ENCODE data around the gene NAA25.

Gene NAA25

GRCh38 chr12:112131686-112132085 is 23.1 kb upstream of the NAA25 start:
- no peaks in the 10 kb centered on the region for H3K9me3 ChIP-seq (ENCODE audit: control insufficient read depth in 2 of 2, low read length in 2 of 2)
- H3K27me3 ChIP-seq (ENCODE audit: control insufficient read depth in 1 of 2, insufficient read depth in 2 of 2, low read length in 2 of 2) = no peaks in the 10 kb centered on the region
- H3K27ac ChIP-seq (ENCODE audit: low read length) = no peak overlapping the region
- peaks cover 22% of the 10 kb centered on the region for H3K4me1 ChIP-seq (ENCODE audit: control insufficient read depth, insufficient read depth, low read length)
- no peak overlapping the region for H3K9ac ChIP-seq (ENCODE audit: low read length in 2 of 2)
- no peak overlapping the region for H3K4me3 ChIP-seq (ENCODE audit: low read length in 2 of 2)
- H3K36me3 ChIP-seq (ENCODE audit: control insufficient read depth in 2 of 2, insufficient read depth in 2 of 2, low read length in 2 of 2) = peaks cover 12 to 15% of the 10 kb centered on the region in 2 donors

- H3K9ac ChIP-seq (ENCODE audit: low read length in 2 of 2) = peak overlapping the region in 1 of 2 donors; percentile 44
- H3K4me3 ChIP-seq (ENCODE audit: low read length in 2 of 2) = peak overlapping the region in 1 of 2 donors; percentile 33
Measured at GRCh38 chr12:112130441-112130998, 21.9 kb upstream of the NAA25 start.

GRCh38 chr12:112126911-112127310 is 18.3 kb upstream of the NAA25 start:
- H3K4me1 ChIP-seq (ENCODE audit: control insufficient read depth, insufficient read depth, low read length) = peaks cover 38% of the 10 kb centered on the region
- no peak overlapping the region for H3K27ac ChIP-seq (ENCODE audit: low read length)

More at GRCh38 chr12:112130441-112130998, 21.9 kb upstream of the NAA25 start:
- Histone ChIP-seq H3K9me3 (ENCODE audit: control insufficient read depth in 2 of 2, low read length in 2 of 2) (no peaks in the 10 kb centered on the region), H3K27me3 (ENCODE audit: control insufficient read depth in 1 of 2, insufficient read depth in 2 of 2, low read length in 2 of 2) (no peaks in the 10 kb centered on the region), H3K27ac (ENCODE audit: low read length) (no peak overlapping the region), H3K4me1 (ENCODE audit: control insufficient read depth, insufficient read depth, low read length) (peaks cover 30% of the 10 kb centered on the region), H3K36me3 (ENCODE audit: control insufficient read depth in 2 of 2, insufficient read depth in 2 of 2, low read length in 2 of 2) (peaks cover 8 to 10% of the 10 kb centered on the region in 2 donors)

GRCh38 chr12:112126000-112126438 is 17.4 kb upstream of the NAA25 start:
- no peaks in the 10 kb centered on the region for H3K36me3 ChIP-seq (ENCODE audit: control insufficient read depth in 2 of 2, insufficient read depth in 2 of 2, low read length in 2 of 2)
- H3K9ac ChIP-seq (ENCODE audit: low read length in 2 of 2) = peak overlapping the region; percentile 90 to 94
- H3K4me1 ChIP-seq (ENCODE audit: control insufficient read depth, insufficient read depth, low read length) = peaks cover 43% of the 10 kb centered on the region
- peak overlapping the region; percentile 90 for H3K27ac ChIP-seq (ENCODE audit: low read length)
- H3K27me3 ChIP-seq (ENCODE audit: control insufficient read depth in 1 of 2, insufficient read depth in 2 of 2, low read length in 2 of 2) = no peaks in the 10 kb centered on the region
- no peaks in the 10 kb centered on the region for H3K9me3 ChIP-seq (ENCODE audit: control insufficient read depth in 2 of 2, low read length in 2 of 2)
- peak overlapping the region; percentile 92 to 96 for H3K4me3 ChIP-seq (ENCODE audit: low read length in 2 of 2)

More at GRCh38 chr12:112126911-112127310, 18.3 kb upstream of the NAA25 start:
- Histone ChIP-seq H3K4me3 (ENCODE audit: low read length in 2 of 2) (peak overlapping the region; percentile 92 to 96), H3K9me3 (ENCODE audit: control insufficient read depth in 2 of 2, low read length in 2 of 2) (no peaks in the 10 kb centered on the region), H3K9ac (ENCODE audit: low read length in 2 of 2) (peak overlapping the region in 1 of 2 donors; percentile 94), H3K36me3 (ENCODE audit: control insufficient read depth in 2 of 2, insufficient read depth in 2 of 2, low read length in 2 of 2) (no peaks in the 10 kb centered on the region), H3K27me3 (ENCODE audit: control insufficient read depth in 1 of 2, insufficient read depth in 2 of 2, low read length in 2 of 2) (no peaks in the 10 kb centered on the region)

GRCh38 chr12:112125250-112125999 is 16.8 kb upstream of the NAA25 start, which contains the start of gene TRAFD1:
Gene TRAFD1 (plus strand): TSS chr12:112125560. CDS start chr12:112130523, 4,963 bp downstream.
- peak within 1 kb of the TSS; percentile 90 to 94 for H3K9ac ChIP-seq (ENCODE audit: low read length in 2 of 2)
- H3K9me3 ChIP-seq (ENCODE audit: control insufficient read depth in 2 of 2, low read length in 2 of 2) = no peaks in the 10 kb centered on the region
- peak within 1 kb of the TSS; percentile 90 for H3K27ac ChIP-seq (ENCODE audit: low read length)
- no peaks in the 10 kb centered on the region for H3K36me3 ChIP-seq (ENCODE audit: control insufficient read depth in 2 of 2, insufficient read depth in 2 of 2, low read length in 2 of 2)
- peaks cover 43% of the 10 kb centered on the region for H3K4me1 ChIP-seq (ENCODE audit: control insufficient read depth, insufficient read depth, low read length)
- H3K4me3 ChIP-seq (ENCODE audit: low read length in 2 of 2) = peak within 1 kb of the TSS; percentile 92 to 96
- no peaks in the 10 kb centered on the region for H3K27me3 ChIP-seq (ENCODE audit: control insufficient read depth in 1 of 2, insufficient read depth in 2 of 2, low read length in 2 of 2)

GRCh38 chr12:112124918-112125249 is 16.3 kb upstream of the NAA25 start:
- peak overlapping the region; percentile 40 to 92 for H3K4me3 ChIP-seq (ENCODE audit: low read length in 2 of 2)
- H3K27ac ChIP-seq (ENCODE audit: low read length) = peak overlapping the region; percentile 90
- H3K9ac ChIP-seq (ENCODE audit: low read length in 2 of 2) = no peak overlapping the region
- no peaks in the 10 kb centered on the region for H3K9me3 ChIP-seq (ENCODE audit: control insufficient read depth in 2 of 2, low read length in 2 of 2)
- peaks cover 43% of the 10 kb centered on the region for H3K4me1 ChIP-seq (ENCODE audit: control insufficient read depth, insufficient read depth, low read length)
- no peaks in the 10 kb centered on the region for H3K27me3 ChIP-seq (ENCODE audit: control insufficient read depth in 1 of 2, insufficient read depth in 2 of 2, low read length in 2 of 2)
- no peaks in the 10 kb centered on the region for H3K36me3 ChIP-seq (ENCODE audit: control insufficient read depth in 2 of 2, insufficient read depth in 2 of 2, low read length in 2 of 2)

GRCh38 chr12:112122823-112123690 is 14.5 kb upstream of the NAA25 start:
- Histone ChIP-seq H3K9ac (ENCODE audit: low read length in 2 of 2) (no peak overlapping the region), H3K27me3 (ENCODE audit: control insufficient read depth in 1 of 2, insufficient read depth in 2 of 2, low read length in 2 of 2) (no peaks in the 10 kb centered on the region), H3K9me3 (ENCODE audit: control insufficient read depth in 2 of 2, low read length in 2 of 2) (no peaks in the 10 kb centered on the region), H3K27ac (ENCODE audit: low read length) (peak overlapping the region; percentile 86), H3K4me3 (ENCODE audit: low read length in 2 of 2) (peak overlapping the region in 1 of 2 donors; percentile 35), H3K4me1 (ENCODE audit: control insufficient read depth, insufficient read depth, low read length) (peaks cover 34% of the 10 kb centered on the region), H3K36me3 (ENCODE audit: control insufficient read depth in 2 of 2, insufficient read depth in 2 of 2, low read length in 2 of 2) (no peaks in the 10 kb centered on the region)

- peak overlapping the region; percentile 19 to 51 for H3K9ac ChIP-seq (ENCODE audit: low read length in 2 of 2)
- peak overlapping the region; percentile 86 for H3K27ac ChIP-seq (ENCODE audit: low read length)
- peaks cover 23% of the 10 kb centered on the region for H3K4me1 ChIP-seq (ENCODE audit: control insufficient read depth, insufficient read depth, low read length)
- no peaks in the 10 kb centered on the region for H3K9me3 ChIP-seq (ENCODE audit: control insufficient read depth in 2 of 2, low read length in 2 of 2)
- no peaks in the 10 kb centered on the region for H3K36me3 ChIP-seq (ENCODE audit: control insufficient read depth in 2 of 2, insufficient read depth in 2 of 2, low read length in 2 of 2)
- peak overlapping the region in 1 of 2 donors; percentile 57 for H3K4me3 ChIP-seq (ENCODE audit: low read length in 2 of 2)
- H3K27me3 ChIP-seq (ENCODE audit: control insufficient read depth in 1 of 2, insufficient read depth in 2 of 2, low read length in 2 of 2) = no peaks in the 10 kb centered on the region
Measured at GRCh38 chr12:112121780-112122565, 13.4 kb upstream of the NAA25 start.

GRCh38 chr12:112117685-112118084 is 9.1 kb upstream of the NAA25 start:
- no peak overlapping the region for H3K27ac ChIP-seq (ENCODE audit: low read length)
- no peaks in the 10 kb centered on the region for H3K27me3 ChIP-seq (ENCODE audit: control insufficient read depth in 1 of 2, insufficient read depth in 2 of 2, low read length in 2 of 2)
- H3K9ac ChIP-seq (ENCODE audit: low read length in 2 of 2) = no peak overlapping the region
- H3K4me3 ChIP-seq (ENCODE audit: low read length in 2 of 2) = no peak overlapping the region
- H3K4me1 ChIP-seq (ENCODE audit: control insufficient read depth, insufficient read depth, low read length) = peaks cover 9% of the 10 kb centered on the region
- no peaks in the 10 kb centered on the region for H3K9me3 ChIP-seq (ENCODE audit: control insufficient read depth in 2 of 2, low read length in 2 of 2)
- H3K36me3 ChIP-seq (ENCODE audit: control insufficient read depth in 2 of 2, insufficient read depth in 2 of 2, low read length in 2 of 2) = no peaks in the 10 kb centered on the region
